Right lung (tissue), 5 donors: ENCODE measurements around the gene SMCO3. TPM values are rescaled to one million over a fixed set of nuclear protein-coding genes. Genes with fewer than 3 reads are reported as not detected.

Source experiments
- polyA plus RNA-seq, 5 donors: library from polyadenylated mRNA; unstranded; fragments of 120-200 nt; gene quantifications; one replicate each; pipeline versions ENCODE4 v1.2.1 to v1.2.3, GENCODE V29; 2013; ENCODE audit warnings: inconsistent platforms in 1 of 5, low replicate concordance in 1 of 5; ENCODE audit not compliant: insufficient read length in 5 of 5, insufficient read depth in 1 of 5

The SMCO3 gene
- polyA plus RNA-seq, 5 donors = 0.42 to 0.82 (median 0.51) TPM

Other genes with a start within 250 kb of the SMCO3 start
- 10 to 100 TPM; 29.4 to 34.1 (median 31.6) TPM for gene PLBD1, start 246.3 kb downstream of the SMCO3 start, polyA plus RNA-seq
- gene GUCY2C, start 117.6 kb downstream of the SMCO3 start, polyA plus RNA-seq = under 1 TPM; 0.21 to 0.71 (median 0.55) TPM
- 10 to 100 TPM; 74.4 to 99.3 (median 85.8) TPM for gene WBP11, start 10.7 kb downstream of the SMCO3 start, polyA plus RNA-seq
- gene C12orf60, start 10.5 kb downstream of the SMCO3 start, polyA plus RNA-seq = 1 to 10 TPM; 2.4 to 4.1 (median 3.2) TPM
- gene ART4, start 29.3 kb upstream of the SMCO3 start, polyA plus RNA-seq = under 1 TPM; 0.14 to 0.89 (median 0.28) TPM
- gene MGP, start 71.7 kb upstream of the SMCO3 start, polyA plus RNA-seq = 100 to 1,000 TPM in 2 of 5 donors, 10 to 100 TPM in 3; 70.2 to 112 (median 96.6) TPM
- 10 to 100 TPM in 2 of 5 donors, 1 to 10 TPM in 3; 3.4 to 13.3 (median 9.6) TPM for gene ERP27, start 124.4 kb upstream of the SMCO3 start, polyA plus RNA-seq
- gene ARHGDIB, start 147.4 kb upstream of the SMCO3 start, polyA plus RNA-seq = 10 to 100 TPM; 66.1 to 79.6 (median 76.2) TPM
- not detected for gene PDE6H, start 158.9 kb upstream of the SMCO3 start, polyA plus RNA-seq